Loucy (cell line): Measurements from ENCODE around the gene CREBBP.

ENCODE experiments used
- CTCF ChIP-seq: fragments of 200-600 bp; sonication (generic); conservative IDR thresholded peaks from 2 replicates; pipeline ENCODE4 v1.5.1; 2014; ENCODE audit warnings: mild to moderate bottlenecking, antibody characterized with exemption, low read length
- EZH2phosphoT487 ChIP-seq: fragments of 200-600 bp; IDR thresholded peaks from 2 replicates; pipeline ENCODE4 v1.6.1; 2018; ENCODE audit warnings: antibody characterized with exemption, mild to moderate bottlenecking, moderate library complexity, borderline replicate concordance

- no peak for TF ChIP-seq CTCF
- no peak for TF ChIP-seq EZH2phosphoT487
These were observed 119.0 kb downstream of the CREBBP start for GRCh38 chr16:3761375-3762106.
